Epithelial cell of esophagus (primary cell): ENCODE results near the gene ACRV1.
A peak's percentile ranks its signal among the peaks of the same experiment; 100 is the strongest.

ENCODE experiments used
- DNase-seq: peaks from one replicate; pipeline ENCODE4 v3.0.0; 2010; ENCODE audit warnings: low read depth
- H3K4me3 ChIP-seq: 2 replicates; pipeline ENCODE4 v1.5.1; 2011; ENCODE audit warnings: mild to moderate bottlenecking, low read length, control low read depth
- TF ChIP-seq, protein P1 (sequence below): IDR thresholded peaks from 2 replicates; pipeline ENCODE4 v1.5.1; 2011; ENCODE audit warnings: low read depth, mild to moderate bottlenecking, low read length, control low read depth, inconsistent platforms; ENCODE audit not compliant: insufficient read depth; ENCODE audit errors: missing control alignments

Gene ACRV1

DNA sequence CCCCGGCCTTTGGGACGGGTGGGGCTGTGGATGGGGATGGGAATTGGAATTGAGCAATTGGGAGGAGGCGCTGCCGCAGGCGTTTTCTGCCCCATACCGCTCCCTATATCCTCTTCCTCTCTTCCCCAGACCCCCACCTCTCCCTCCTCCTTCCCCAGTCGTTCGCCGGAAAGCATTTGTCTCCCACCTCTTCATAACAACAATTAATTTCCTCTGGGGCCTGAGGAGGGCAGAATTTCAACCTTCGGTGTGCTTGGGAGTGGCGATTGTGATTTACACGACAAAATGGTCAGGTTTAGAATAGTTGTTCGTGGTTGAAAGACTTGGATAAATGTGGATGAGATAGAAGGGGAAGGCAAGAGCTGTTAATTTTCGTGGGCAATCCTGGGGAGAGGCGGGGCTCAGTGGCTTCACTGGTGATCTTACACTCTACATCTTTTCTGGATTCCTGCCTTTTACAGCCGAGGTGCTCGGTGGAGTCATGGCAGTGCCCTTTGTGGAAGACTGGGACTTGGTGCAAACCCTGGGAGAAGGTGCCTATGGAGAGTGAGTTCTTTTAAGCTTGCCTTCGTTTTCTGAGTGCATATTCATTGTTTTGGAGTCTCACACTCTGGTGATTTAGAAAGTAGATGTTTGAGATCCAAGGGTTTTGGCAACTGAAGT, 54.2 kb downstream of the ACRV1 start:
- TF ChIP-seq, protein P1, sequence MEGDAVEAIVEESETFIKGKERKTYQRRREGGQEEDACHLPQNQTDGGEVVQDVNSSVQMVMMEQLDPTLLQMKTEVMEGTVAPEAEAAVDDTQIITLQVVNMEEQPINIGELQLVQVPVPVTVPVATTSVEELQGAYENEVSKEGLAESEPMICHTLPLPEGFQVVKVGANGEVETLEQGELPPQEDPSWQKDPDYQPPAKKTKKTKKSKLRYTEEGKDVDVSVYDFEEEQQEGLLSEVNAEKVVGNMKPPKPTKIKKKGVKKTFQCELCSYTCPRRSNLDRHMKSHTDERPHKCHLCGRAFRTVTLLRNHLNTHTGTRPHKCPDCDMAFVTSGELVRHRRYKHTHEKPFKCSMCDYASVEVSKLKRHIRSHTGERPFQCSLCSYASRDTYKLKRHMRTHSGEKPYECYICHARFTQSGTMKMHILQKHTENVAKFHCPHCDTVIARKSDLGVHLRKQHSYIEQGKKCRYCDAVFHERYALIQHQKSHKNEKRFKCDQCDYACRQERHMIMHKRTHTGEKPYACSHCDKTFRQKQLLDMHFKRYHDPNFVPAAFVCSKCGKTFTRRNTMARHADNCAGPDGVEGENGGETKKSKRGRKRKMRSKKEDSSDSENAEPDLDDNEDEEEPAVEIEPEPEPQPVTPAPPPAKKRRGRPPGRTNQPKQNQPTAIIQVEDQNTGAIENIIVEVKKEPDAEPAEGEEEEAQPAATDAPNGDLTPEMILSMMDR: peak; percentile 39
- DNase-seq: no peak
- H3K4me3 ChIP-seq: peak overlapping the region; percentile 87

DNA sequence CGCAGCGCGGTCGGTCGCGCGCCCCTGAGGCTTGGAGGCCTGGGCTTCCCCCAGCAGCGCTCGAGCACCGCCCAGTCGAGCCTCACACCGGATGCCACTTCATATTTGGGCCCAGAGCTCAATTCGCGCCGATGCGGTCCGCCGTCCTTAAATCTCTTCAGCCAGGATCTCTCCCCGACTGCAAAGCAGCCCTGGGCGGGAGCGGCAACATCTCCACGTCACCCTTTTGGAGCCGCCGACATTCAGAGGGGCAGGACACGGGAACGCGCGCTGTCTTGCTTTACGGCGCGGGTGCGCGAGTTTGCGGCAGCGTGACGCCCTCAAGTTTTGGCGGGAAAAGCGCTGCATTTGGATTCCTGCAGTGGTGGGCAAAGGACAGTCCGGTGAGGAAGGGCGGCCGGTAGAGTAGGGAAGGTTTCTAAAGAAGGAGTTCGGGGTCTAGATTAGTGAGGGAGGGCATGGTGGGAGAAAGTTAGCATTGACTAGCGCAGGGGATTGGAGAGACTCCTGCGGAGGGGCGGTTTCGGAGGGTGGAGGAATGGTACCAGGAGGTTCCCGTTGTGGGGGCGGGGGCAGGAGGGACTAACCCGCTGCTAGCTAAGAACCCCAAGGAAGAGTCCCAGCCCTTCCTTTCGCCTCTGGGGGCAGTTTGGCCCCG, 54.9 kb downstream of the ACRV1 start:
- TF ChIP-seq, protein P1: no peak
- peak; percentile 92 for DNase-seq
- H3K4me3 ChIP-seq: peak overlapping the region; percentile 87

DNA sequence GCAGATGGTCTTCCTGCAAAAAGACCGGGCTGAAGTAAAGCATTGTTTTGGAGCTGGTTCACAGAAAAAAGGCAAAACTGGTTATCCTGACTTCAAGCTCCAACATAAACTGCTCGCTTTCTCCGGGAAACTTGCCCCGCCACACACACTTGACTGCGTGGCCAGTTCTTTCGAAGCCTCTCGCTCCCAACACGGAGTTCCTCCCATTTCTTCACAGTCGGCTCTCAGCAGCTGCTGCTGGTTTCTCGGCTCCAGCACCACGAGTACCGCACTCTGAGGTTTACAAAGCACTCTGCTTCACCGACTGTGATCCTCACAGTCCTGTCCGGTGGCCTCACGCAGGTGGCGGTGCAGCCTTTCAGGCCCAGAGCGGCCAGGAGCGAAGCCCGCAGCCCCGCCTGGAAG, 55.4 kb downstream of the ACRV1 start:
- TF ChIP-seq, protein P1: no peak
- DNase-seq: no peak
- H3K4me3 ChIP-seq: peak overlapping the region; percentile 87

DNA sequence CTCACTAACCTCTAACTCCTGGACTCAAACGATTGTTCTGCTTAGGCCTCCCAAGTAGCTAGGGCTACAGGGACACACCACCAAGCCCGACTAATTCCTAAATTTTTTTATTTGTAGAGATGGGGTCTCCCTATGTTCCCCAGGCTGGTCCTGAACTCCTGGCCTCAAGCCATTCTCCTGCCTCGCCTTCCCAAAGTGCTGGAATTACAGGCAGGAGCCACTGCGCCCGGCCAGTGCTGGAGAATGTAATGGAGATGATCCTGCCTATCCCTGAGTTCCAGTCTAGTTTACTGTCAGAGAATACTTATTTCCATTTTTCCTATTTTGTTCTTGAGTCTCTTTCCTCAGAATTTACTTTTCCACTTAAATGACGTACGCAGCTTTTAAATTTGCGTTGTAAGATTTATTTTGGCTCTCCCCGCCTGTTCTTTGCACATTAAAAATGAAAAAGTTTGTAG, 55.9 kb downstream of the ACRV1 start, which contains the start of gene CHEK1:
Gene CHEK1, plus strand, starts transcription at position 408 of the 458 bp plus-strand sequence. CDS start 1,606 bp downstream, outside the sequence.
- peak within 1 kb of the TSS; percentile 87 for H3K4me3 ChIP-seq
- TF ChIP-seq, protein P1: no peak
- DNase-seq: no peak

DNA sequence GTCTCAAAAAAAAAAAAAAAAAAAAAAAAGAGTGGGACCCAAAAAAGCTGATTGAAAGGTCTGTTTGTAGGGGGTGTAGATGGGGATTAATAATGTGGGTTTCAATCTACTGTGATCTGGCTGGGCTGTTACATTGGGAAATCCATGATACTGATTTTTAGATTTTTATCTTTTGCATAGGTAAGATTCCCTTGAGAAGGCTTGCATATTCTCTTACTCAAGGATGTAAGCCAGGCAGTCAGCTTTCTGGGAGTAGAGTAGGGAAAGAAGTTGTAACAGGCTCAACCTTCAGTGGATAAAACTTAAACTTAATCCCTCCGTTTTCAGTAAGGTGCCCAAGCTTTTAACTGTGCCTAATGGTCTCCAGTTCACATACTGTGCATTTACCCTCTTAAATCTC, 57.6 kb downstream of the ACRV1 start:
- TF ChIP-seq, protein P1: no peak
- DNase-seq: no peak
- H3K4me3 ChIP-seq: no peak overlapping the region

DNA sequence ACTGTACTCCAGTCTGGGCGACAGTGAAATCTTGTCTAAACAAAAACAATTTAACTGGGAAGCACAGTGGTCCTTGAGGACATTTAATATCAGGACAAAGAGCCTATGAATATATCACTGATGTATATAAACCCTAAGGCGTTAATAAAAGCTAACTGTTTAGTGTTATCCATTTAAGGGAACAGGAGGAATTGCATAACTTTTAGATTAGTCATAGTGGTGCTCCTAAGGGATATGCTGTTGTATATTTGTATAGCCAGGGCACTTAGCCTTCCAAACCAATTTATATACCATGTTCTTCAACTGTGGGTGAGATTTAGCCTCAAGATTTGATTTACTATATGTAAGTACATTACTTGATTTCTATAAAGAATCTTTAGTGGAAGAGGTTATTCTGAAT, 58.7 kb downstream of the ACRV1 start:
- H3K4me3 ChIP-seq: no peak overlapping the region
- DNase-seq: peak; percentile 60
- TF ChIP-seq, protein P1: no peak
